Measurements from ENCODE around the gene ATXN2L.

Gene ATXN2L

DNA sequence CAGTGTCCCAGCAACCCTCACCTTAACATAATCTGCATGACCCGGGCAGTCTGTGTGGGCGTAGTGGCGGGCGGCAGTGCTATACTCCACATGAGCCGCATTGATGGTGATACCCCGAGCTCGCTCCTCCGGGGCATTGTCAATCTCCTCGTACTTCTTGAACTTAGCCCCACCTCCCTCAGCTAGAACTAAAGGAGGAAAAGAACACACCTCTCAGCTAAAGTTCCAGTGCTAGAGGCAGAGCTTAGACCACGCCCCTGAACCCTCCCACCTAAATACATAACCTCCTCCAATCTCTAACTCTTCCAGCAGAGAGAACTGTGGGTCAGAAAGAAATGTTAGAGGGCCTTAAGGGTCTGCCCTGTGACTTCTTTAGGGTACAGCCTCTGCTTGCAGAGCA lies 22.5 kb downstream of the ATXN2L start:
- peak overlapping the region; percentile 56 for H3K27ac ChIP-seq (ENCODE audit: low read depth, low read length, poor library complexity, severe bottlenecking)
- H3K4me1 ChIP-seq (ENCODE audit: insufficient read depth, low read length, severe bottlenecking): peaks cover 21% of the 10 kb centered on the region
- peak overlapping the region; percentile 94 for H3K9ac ChIP-seq (ENCODE audit: low read length)
- H3K4me2 ChIP-seq (ENCODE audit: low read length): peak overlapping the region; percentile 99
- H3K79me2 ChIP-seq (ENCODE audit: insufficient read depth, low read length): peaks cover 11% of the 10 kb centered on the region; the same call in 1 of the 2 replicates
- TF ChIP-seq EZH2 (IDR thresholded peaks at IDR 0.05; ENCODE audit: borderline replicate concordance, low read length): no peak
- TF ChIP-seq, protein P1, sequence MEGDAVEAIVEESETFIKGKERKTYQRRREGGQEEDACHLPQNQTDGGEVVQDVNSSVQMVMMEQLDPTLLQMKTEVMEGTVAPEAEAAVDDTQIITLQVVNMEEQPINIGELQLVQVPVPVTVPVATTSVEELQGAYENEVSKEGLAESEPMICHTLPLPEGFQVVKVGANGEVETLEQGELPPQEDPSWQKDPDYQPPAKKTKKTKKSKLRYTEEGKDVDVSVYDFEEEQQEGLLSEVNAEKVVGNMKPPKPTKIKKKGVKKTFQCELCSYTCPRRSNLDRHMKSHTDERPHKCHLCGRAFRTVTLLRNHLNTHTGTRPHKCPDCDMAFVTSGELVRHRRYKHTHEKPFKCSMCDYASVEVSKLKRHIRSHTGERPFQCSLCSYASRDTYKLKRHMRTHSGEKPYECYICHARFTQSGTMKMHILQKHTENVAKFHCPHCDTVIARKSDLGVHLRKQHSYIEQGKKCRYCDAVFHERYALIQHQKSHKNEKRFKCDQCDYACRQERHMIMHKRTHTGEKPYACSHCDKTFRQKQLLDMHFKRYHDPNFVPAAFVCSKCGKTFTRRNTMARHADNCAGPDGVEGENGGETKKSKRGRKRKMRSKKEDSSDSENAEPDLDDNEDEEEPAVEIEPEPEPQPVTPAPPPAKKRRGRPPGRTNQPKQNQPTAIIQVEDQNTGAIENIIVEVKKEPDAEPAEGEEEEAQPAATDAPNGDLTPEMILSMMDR (IDR thresholded peaks at IDR 0.05; ENCODE audit: low read length): no peak
- H3K36me3 ChIP-seq (ENCODE audit: insufficient read depth, low read length): peaks cover 47% of the 10 kb centered on the region
- H3F3A ChIP-seq (ENCODE audit: insufficient read depth, low read length): no peaks in the 10 kb centered on the region
- H3K9me3 ChIP-seq (ENCODE audit: low read length): no peaks in the 10 kb centered on the region
- no peaks in the 10 kb centered on the region for H3K27me3 ChIP-seq (ENCODE audit: insufficient read depth, low read length)
- no peaks in the 10 kb centered on the region for H3K9me2 ChIP-seq (ENCODE audit: low read depth, low read length)
- no peaks in the 10 kb centered on the region for H4K20me1 ChIP-seq (ENCODE audit: insufficient read depth, low read length)
- H3K4me3 ChIP-seq (ENCODE audit: low read depth, low read length, poor library complexity, severe bottlenecking): peak overlapping the region; percentile 98
- no peak overlapping the region for H2AFZ ChIP-seq (ENCODE audit: low read length)

DNA sequence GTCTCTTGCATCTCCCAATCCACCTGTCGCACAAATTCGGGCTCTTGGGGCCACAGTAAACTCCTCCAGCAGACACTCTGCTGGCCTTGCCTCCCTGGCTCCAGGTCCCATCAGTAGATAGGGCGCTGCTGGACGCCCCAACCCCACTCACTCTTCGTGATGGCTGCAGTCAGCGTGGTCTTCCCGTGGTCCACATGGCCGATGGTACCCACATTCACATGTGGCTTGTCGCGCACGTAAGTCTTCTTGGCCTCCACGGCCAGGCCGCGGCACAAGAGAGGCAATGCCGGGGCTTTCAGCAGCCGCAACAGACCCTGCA lies 22.9 kb downstream of the ATXN2L start:
- peaks cover 47% of the 10 kb centered on the region for H3K36me3 ChIP-seq (ENCODE audit: insufficient read depth, low read length)
- H3K27ac ChIP-seq (ENCODE audit: low read depth, low read length, poor library complexity, severe bottlenecking): peak overlapping the region; percentile 56
- no peaks in the 10 kb centered on the region for H3F3A ChIP-seq (ENCODE audit: insufficient read depth, low read length)
- no peaks in the 10 kb centered on the region for H3K27me3 ChIP-seq (ENCODE audit: insufficient read depth, low read length)
- H3K4me3 ChIP-seq (ENCODE audit: low read depth, low read length, poor library complexity, severe bottlenecking): peak overlapping the region; percentile 98
- H3K4me2 ChIP-seq (ENCODE audit: low read length): peak overlapping the region; percentile 99
- H3K9me3 ChIP-seq (ENCODE audit: low read length): no peaks in the 10 kb centered on the region
- H4K20me1 ChIP-seq (ENCODE audit: insufficient read depth, low read length): no peaks in the 10 kb centered on the region
- peak overlapping the region; percentile 94 for H3K9ac ChIP-seq (ENCODE audit: low read length)
- H3K9me2 ChIP-seq (ENCODE audit: low read depth, low read length): no peaks in the 10 kb centered on the region
- no peak for TF ChIP-seq EZH2 (IDR thresholded peaks at IDR 0.05; ENCODE audit: borderline replicate concordance, low read length)
- TF ChIP-seq, protein P1 (IDR thresholded peaks at IDR 0.05; ENCODE audit: low read length): no peak
- peaks cover 11% of the 10 kb centered on the region; the same call in 1 of the 2 replicates for H3K79me2 ChIP-seq (ENCODE audit: insufficient read depth, low read length)
- no peak overlapping the region for H2AFZ ChIP-seq (ENCODE audit: low read length)
- H3K4me1 ChIP-seq (ENCODE audit: insufficient read depth, low read length, severe bottlenecking): peaks cover 21% of the 10 kb centered on the region

DNA sequence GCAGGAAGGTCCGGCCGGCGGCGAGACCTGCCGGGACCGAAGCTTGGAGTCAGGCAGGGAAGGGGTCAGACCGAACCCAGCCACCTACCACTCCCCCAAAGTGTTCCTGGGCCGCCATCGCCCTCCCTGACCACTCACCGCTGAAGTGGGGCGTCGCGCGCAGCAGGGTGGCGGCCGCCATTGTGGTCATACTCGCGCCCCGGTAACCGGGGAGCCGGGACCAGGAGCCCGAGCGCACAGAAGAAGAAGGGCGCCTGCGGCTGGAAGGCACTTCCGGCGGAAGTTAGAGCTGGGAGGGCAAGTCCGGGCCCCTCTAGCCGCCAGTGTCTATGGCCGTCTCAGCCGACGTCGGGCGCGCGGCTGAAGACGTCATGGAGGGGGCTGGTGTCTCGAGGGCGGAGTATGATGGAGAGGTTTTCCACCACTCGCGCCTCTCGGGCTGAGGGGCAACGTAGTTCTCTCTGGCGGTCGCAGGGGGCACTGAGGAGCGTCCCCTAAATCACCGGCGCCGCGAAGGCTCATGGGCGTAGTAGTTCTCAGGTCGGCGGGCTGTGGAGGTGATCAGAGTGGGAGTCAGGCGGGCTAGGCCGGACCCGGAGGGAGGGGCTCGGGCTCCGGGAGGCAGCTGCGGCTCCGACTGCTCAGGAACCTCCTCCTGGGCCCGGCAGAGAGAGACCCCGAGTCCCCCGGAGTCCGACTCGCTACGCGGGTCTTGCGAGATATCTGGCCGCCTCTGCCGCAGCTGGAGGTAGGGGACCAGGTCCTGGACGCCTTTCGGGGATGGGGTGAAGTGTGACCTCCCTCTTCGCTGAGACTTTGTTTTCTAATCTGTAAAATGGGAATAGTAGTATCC lies 23.5 kb downstream of the ATXN2L start, which contains the start of gene TUFM:
TSS of gene TUFM (minus strand) at position 269 of the 853 bp plus-strand sequence. CDS start at position 190, 79 bp downstream.
- H3K36me3 ChIP-seq (ENCODE audit: insufficient read depth, low read length): peaks cover 44% of the 10 kb centered on the region
- no peaks in the 10 kb centered on the region for H3K9me3 ChIP-seq (ENCODE audit: low read length)
- H3K27ac ChIP-seq (ENCODE audit: low read depth, low read length, poor library complexity, severe bottlenecking): peak within 1 kb of the TSS; percentile 56
- H2AFZ ChIP-seq (ENCODE audit: low read length): no peak within 1 kb of the TSS
- H4K20me1 ChIP-seq (ENCODE audit: insufficient read depth, low read length): no peaks in the 10 kb centered on the region
- H3K4me1 ChIP-seq (ENCODE audit: insufficient read depth, low read length, severe bottlenecking): peaks cover 21% of the 10 kb centered on the region
- no peaks in the 10 kb centered on the region for H3K9me2 ChIP-seq (ENCODE audit: low read depth, low read length)
- TF ChIP-seq, protein P1 (IDR thresholded peaks at IDR 0.05; ENCODE audit: low read length): peak; percentile 81
- no peak for TF ChIP-seq EZH2 (IDR thresholded peaks at IDR 0.05; ENCODE audit: borderline replicate concordance, low read length)
- H3K4me3 ChIP-seq (ENCODE audit: low read depth, low read length, poor library complexity, severe bottlenecking): peak within 1 kb of the TSS; percentile 98
- H3K27me3 ChIP-seq (ENCODE audit: insufficient read depth, low read length): no peaks in the 10 kb centered on the region
- H3K79me2 ChIP-seq (ENCODE audit: insufficient read depth, low read length): peaks cover 11% of the 10 kb centered on the region; the same call in 1 of the 2 replicates
- H3K4me2 ChIP-seq (ENCODE audit: low read length): peak within 1 kb of the TSS; percentile 99
- peak within 1 kb of the TSS; percentile 94 for H3K9ac ChIP-seq (ENCODE audit: low read length)
- H3F3A ChIP-seq (ENCODE audit: insufficient read depth, low read length): no peaks in the 10 kb centered on the region

Measured in OCI-LY1 (cell line).